ENCODE results near the gene KSR1. TPM values are rescaled to one million over a fixed set of nuclear protein-coding genes. Genes with fewer than 3 reads are reported as not detected.

The KSR1 gene
- total RNA-seq, 4 donors from 2014 or later = 21.9 to 34.1 (median 29.0) TPM

DNA sequence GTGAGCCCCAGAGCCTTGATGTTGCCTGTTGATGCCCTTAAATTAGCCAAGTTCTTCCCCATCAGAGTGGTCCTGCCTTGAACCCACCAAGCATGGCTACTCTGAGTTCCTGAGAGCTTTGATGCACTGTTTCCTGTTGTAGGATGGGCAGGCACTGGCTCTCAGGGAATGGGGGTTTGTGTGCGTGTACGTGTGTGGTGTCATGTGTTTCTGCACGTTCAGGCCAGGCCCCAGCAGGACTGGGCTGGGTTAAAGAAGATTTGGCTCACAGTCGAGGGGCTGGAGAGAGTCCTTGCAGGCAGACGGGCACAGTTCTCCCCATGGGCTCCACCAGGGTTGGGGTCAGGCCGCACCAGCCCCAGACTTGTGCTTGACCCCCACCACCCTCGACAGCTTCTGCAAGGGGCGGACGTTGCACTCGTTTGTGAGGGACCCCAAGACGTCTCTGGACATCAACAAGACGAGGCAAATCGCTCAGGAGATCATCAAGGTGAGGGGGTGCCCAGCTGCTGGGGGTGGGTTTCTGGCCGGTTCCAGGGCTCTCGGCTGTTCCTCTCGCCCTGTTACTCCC is 151.4 kb downstream of the KSR1 start:
- TF ChIP-seq, protein P1, sequence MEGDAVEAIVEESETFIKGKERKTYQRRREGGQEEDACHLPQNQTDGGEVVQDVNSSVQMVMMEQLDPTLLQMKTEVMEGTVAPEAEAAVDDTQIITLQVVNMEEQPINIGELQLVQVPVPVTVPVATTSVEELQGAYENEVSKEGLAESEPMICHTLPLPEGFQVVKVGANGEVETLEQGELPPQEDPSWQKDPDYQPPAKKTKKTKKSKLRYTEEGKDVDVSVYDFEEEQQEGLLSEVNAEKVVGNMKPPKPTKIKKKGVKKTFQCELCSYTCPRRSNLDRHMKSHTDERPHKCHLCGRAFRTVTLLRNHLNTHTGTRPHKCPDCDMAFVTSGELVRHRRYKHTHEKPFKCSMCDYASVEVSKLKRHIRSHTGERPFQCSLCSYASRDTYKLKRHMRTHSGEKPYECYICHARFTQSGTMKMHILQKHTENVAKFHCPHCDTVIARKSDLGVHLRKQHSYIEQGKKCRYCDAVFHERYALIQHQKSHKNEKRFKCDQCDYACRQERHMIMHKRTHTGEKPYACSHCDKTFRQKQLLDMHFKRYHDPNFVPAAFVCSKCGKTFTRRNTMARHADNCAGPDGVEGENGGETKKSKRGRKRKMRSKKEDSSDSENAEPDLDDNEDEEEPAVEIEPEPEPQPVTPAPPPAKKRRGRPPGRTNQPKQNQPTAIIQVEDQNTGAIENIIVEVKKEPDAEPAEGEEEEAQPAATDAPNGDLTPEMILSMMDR (IDR thresholded peaks at IDR 0.05; ENCODE audit: low read depth) = no peak

DNA sequence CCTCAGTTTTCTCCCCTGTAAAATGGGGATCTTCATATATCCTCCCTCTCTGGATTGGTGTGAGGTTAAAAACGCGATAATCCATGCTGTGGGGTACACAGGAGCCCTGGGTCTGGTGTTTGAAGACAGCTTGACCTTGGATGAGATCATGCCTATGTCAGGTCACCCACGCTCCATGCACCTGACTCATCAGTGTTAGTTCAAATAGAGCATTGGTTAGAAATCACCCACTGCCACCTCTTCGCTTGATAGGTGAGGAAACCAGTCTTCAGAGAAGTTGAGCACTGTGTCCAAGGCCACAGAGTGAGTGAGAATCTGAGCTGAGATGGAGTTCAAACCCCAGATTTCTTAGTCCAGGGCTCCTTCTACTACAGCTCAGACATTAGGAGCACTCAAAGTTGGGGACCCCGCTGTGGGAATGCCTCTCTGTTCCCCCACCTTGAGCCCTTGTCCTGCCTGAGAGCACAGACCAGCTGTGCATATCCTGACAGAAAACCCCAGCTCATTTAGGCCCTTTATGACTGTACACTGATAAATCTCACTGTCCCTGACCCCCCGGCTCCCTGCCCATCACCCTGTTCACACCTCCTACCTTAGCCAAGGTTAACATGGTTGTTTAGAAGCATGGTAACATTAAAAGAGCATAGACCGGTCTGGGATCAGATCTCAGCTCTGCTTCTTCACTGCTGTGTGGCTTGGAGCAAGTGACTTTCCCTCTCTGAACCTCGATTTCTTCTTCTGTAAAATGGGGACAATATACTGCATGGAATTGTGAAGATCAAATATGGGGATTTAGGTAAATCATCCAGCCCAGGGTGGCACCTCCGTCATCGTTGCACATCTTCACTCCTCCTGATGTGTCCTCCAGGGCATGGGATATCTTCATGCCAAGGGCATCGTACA is 152.3 kb downstream of the KSR1 start:
- TF ChIP-seq, protein P1 (IDR thresholded peaks at IDR 0.05; ENCODE audit: low read depth) = no peak

DNA sequence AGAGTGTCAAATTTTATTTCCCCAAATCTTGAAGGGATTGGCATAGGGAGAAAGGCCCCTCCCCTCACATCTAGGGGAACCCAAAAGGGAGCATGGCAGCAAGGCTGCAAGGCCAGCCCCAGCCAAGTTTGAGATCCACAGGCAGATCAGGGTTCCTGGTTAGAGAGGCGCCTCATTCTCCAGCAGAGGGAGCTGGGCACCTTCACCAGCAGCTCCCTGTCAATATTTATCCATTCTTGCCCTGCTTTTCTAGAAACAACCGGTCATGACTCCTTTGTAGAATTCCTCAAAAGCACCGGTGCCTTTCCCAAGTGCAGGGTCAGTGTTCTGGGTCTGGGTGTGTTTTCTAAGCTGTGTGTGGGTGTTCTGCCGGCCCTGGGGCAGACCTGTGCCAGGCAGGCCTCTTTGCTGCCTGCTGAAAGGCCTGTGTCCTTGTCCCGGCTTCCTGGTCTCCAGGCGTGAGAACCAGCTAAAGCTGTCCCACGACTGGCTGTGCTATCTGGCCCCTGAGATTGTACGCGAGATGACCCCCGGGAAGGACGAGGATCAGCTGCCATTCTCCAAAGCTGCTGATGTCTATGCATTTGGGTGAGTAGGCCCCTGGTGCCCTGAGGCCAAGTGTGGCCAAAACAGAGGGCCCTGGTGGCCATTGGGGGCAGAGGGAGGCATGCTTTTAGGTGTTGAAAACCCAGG is 153.5 kb downstream of the KSR1 start:
- TF ChIP-seq, protein P1 (IDR thresholded peaks at IDR 0.05; ENCODE audit: low read depth) = no peak

DNA sequence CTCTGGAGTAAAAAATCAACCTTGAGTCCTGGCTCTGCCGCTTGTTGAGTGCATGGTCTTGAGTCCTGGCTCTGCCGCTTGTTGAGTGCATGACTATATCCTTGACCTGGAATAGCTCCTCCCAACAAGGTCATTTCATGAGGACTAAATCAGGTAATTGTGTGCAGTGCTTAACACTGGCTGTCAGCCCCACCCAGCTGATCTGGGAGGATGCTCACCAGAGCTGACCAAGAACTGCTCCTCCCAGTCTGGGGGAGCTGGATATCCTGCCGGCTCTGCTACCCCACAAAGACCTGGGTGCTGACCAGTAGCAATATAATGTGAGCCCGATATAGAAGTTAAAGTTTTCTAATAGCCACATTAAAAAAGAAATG is 154.0 kb downstream of the KSR1 start:
- TF ChIP-seq, protein P1 (IDR thresholded peaks at IDR 0.05; ENCODE audit: low read depth) = no peak

DNA sequence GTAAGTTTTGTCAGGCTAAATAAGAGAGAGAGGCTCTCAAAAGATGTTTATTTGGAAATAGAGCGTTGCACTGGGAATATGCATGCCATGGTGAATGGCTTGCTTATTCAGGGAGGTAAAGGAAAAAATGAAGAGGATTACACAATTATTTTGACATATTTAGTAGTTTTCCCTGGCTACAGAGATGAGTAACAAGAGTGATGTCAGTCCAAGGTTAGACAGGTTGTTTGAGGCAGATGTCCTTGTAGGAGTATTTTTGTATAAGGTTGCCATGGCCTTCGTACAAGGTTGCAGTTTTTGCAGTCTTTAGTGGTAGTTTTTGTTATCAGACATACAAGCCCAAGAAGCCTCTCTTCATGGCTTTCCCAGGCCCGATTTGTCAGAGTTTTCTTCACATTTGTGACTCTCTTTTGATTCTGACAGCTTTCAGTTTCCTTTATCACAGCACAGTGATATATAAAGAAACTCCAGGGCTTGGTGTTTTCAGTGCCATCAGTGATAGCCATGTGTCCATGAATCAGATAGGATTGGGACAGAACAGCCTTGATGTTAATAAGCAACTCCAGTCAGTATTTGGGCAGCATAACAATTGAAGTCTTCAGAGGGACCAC is 156.0 kb downstream of the KSR1 start:
- TF ChIP-seq, protein P1 (IDR thresholded peaks at IDR 0.05; ENCODE audit: low read depth) = no peak

DNA sequence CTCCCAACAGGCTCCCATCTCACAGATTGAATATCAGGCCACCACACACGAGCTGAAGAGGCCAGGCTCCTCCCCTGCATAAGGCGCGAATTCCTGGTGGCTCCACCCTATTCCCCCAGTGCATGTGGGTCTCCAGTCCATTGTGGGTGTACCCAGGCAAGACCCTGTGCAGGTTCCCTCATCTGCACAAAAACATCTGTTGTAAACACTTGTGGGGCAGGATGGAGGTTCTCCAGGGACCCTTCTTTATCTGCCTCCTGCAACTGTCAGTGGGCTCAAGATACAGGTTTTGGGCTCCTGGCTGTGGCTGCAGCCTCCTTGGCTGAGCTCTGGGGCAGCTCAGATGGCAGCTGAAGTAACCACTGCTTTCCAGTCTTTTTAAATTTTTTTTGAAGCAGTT is 157.2 kb downstream of the KSR1 start:
- TF ChIP-seq, protein P1 (IDR thresholded peaks at IDR 0.05; ENCODE audit: low read depth) = no peak

DNA sequence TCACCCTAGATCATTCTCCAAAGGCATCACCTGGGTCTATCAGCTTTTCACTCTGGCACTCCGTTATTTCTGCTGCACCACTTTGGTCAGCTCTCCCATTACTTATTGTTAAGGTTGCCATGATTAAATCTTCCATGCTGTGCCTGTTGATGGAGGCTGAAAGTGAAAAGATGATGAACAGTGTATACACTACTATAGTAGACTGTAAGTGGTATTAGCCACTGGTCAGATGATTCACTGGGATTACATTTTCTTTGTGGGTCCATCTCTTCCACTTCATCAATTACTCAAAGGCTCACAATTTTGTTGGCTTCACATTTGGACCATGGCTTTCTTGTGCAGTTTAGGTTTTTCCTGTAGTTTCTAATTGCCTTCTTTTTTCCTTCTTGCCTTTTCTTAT is 158.9 kb downstream of the KSR1 start:
- TF ChIP-seq, protein P1 (IDR thresholded peaks at IDR 0.05; ENCODE audit: low read depth) = no peak
